ENCODE results near the gene AVEN.

DNA sequence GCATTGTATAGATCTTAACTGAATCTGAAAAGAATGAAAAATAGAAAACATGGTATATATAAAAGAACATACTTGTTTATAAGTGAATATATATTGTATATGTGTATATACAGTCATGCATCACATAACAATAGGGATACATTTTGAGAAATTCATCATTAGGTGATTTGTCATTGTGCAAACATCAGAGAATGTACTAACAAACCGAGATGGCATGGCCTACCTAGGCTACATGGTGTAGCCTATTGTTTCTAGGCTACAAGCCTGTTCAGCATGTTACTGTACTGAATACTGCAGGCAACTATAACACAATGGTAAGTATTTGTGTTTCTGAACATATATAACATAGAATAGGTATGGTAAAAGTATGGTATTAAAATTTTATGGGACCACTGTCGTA, 135.3 kb downstream of the AVEN start:
- no peak for TF ChIP-seq POLR2A (IDR thresholded peaks at IDR 0.05)
- TF ChIP-seq, protein P1, sequence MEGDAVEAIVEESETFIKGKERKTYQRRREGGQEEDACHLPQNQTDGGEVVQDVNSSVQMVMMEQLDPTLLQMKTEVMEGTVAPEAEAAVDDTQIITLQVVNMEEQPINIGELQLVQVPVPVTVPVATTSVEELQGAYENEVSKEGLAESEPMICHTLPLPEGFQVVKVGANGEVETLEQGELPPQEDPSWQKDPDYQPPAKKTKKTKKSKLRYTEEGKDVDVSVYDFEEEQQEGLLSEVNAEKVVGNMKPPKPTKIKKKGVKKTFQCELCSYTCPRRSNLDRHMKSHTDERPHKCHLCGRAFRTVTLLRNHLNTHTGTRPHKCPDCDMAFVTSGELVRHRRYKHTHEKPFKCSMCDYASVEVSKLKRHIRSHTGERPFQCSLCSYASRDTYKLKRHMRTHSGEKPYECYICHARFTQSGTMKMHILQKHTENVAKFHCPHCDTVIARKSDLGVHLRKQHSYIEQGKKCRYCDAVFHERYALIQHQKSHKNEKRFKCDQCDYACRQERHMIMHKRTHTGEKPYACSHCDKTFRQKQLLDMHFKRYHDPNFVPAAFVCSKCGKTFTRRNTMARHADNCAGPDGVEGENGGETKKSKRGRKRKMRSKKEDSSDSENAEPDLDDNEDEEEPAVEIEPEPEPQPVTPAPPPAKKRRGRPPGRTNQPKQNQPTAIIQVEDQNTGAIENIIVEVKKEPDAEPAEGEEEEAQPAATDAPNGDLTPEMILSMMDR (IDR thresholded peaks at IDR 0.05), result no peak

All from thyroid gland (tissue), 4 donors.